ENCODE results near the gene CMTM8. TPM values are rescaled to one million over a fixed set of nuclear protein-coding genes. Genes with fewer than 3 reads are reported as not detected.
A peak's percentile ranks its signal among the peaks of the same experiment; 100 is the strongest.

CMTM8 gene
- total RNA-seq, 2 experiments from 2014 or later = 6.4 to 6.9 TPM

GRCh38 chr3:32340611-32341365 is 102.3 kb downstream of the CMTM8 start:
- POLR2A ChIA-PET = no interaction called here
- ATAC-seq = no peak
- Mint-ChIP-seq H3K27me3 (no peaks in the 10 kb centered on the region), H3K4me1 (ENCODE audit: low read depth) (peaks cover 4% of the 10 kb centered on the region), H3K36me3 (ENCODE audit: low read depth) (no peaks in the 10 kb centered on the region), H3K9me3 (no peaks in the 10 kb centered on the region), H3K27ac (no peak overlapping the region), H3K4me3 (no peak overlapping the region)
- no peak for TF ChIP-seq CTCF (IDR thresholded peaks at IDR 0.05)
- DNase-seq = no peak
- intact Hi-C loops (cut with micrococcal nuclease) = loop anchor here (5.0 kb wide), 1 partner anchor 163 kb away; no protein-coding TSS in a partner anchor
- CTCF ChIA-PET = interaction anchor here (1.5 to 2.8 kb wide), 2 partner anchors 45 to 71 kb away, joined by 3 to 11 read pairs; no protein-coding TSS in a partner anchor

- H3K4me1 Mint-ChIP-seq (ENCODE audit: low read depth) = peaks cover 9% of the 10 kb centered on the region
- ChIA-PET CTCF (interaction anchor here (1.0 kb wide), 2 partner anchors 33 to 52 kb away, joined by 3 to 7 read pairs; no protein-coding TSS in a partner anchor), POLR2A (no interaction called here)
- no peak overlapping the region for H3K4me3 Mint-ChIP-seq
- no peak for TF ChIP-seq CTCF (IDR thresholded peaks at IDR 0.05)
- no peak for DNase-seq
- intact Hi-C loops (cut with micrococcal nuclease) = no loop called here
- no peaks in the 10 kb centered on the region for H3K36me3 Mint-ChIP-seq (ENCODE audit: low read depth)
- peak; percentile 34 for ATAC-seq
- no peaks in the 10 kb centered on the region for H3K9me3 Mint-ChIP-seq
- no peak overlapping the region for H3K27ac Mint-ChIP-seq
- no peaks in the 10 kb centered on the region for H3K27me3 Mint-ChIP-seq
Observed at GRCh38 chr3:32347343-32348125, 109.1 kb downstream of the CMTM8 start.

- no peak for DNase-seq
- H3K36me3 Mint-ChIP-seq (ENCODE audit: low read depth) = no peaks in the 10 kb centered on the region
- H3K4me3 Mint-ChIP-seq = no peak overlapping the region
- TF ChIP-seq CTCF (IDR thresholded peaks at IDR 0.05) = no peak
- H3K27me3 Mint-ChIP-seq = no peaks in the 10 kb centered on the region
- ATAC-seq = peak; percentile 82
- ChIA-PET CTCF (no interaction called here), POLR2A (interaction anchor here (0.9 kb wide), 1 partner anchor 12 kb away, joined by 3 read pairs; no protein-coding TSS in a partner anchor)
- no peaks in the 10 kb centered on the region for H3K9me3 Mint-ChIP-seq
- no peak overlapping the region for H3K27ac Mint-ChIP-seq
- intact Hi-C loops (cut with micrococcal nuclease) = no loop called here
- peaks cover 9% of the 10 kb centered on the region for H3K4me1 Mint-ChIP-seq (ENCODE audit: low read depth)
Observed at GRCh38 chr3:32349184-32349583, 110.7 kb downstream of the CMTM8 start.

- no peak overlapping the region for H3K4me3 Mint-ChIP-seq
- H3K27me3 Mint-ChIP-seq = no peaks in the 10 kb centered on the region
- POLR2A ChIA-PET = no interaction called here
- H3K9me3 Mint-ChIP-seq = no peaks in the 10 kb centered on the region
- TF ChIP-seq CTCF (IDR thresholded peaks at IDR 0.05) = no peak
- CTCF ChIA-PET = no interaction called here
- no peaks in the 10 kb centered on the region for H3K36me3 Mint-ChIP-seq (ENCODE audit: low read depth)
- DNase-seq = no peak
- ATAC-seq = no peak
- H3K4me1 Mint-ChIP-seq (ENCODE audit: low read depth) = peaks cover 9% of the 10 kb centered on the region
- intact Hi-C loops (cut with micrococcal nuclease) = no loop called here
- no peak overlapping the region for H3K27ac Mint-ChIP-seq
Observed at GRCh38 chr3:32352563-32352962, 114.1 kb downstream of the CMTM8 start.

GRCh38 chr3:32353351-32353750 is 114.9 kb downstream of the CMTM8 start:
- ATAC-seq (no peak), DNase-seq (no peak)
- peaks cover 6% of the 10 kb centered on the region for H3K4me1 Mint-ChIP-seq (ENCODE audit: low read depth)
- no peaks in the 10 kb centered on the region for H3K27me3 Mint-ChIP-seq
- no peak overlapping the region for H3K27ac Mint-ChIP-seq
- POLR2A ChIA-PET = no interaction called here
- no peaks in the 10 kb centered on the region for H3K36me3 Mint-ChIP-seq (ENCODE audit: low read depth)
- no peak overlapping the region for H3K4me3 Mint-ChIP-seq
- CTCF ChIA-PET = no interaction called here
- no peaks in the 10 kb centered on the region for H3K9me3 Mint-ChIP-seq
- intact Hi-C loops (cut with micrococcal nuclease) = no loop called here
- TF ChIP-seq CTCF (IDR thresholded peaks at IDR 0.05) = no peak
